DOHH2 (cell line): ENCODE results near the gene CST5.

Experiments used
- CTCF ChIP-seq: fragments of 200-600 bp; sonication (generic); IDR thresholded peaks from one replicate; pipeline ENCODE4 v1.5.1; 2014; ENCODE audit warnings: antibody characterized with exemption, mild to moderate bottlenecking, low read depth, low read length; ENCODE audit not compliant: poor library complexity, severe bottlenecking
- EZH2phosphoT487 ChIP-seq: fragments of 200-600 bp; sonication (generic); IDR thresholded peaks from 2 replicates; pipeline ENCODE4 v1.6.1; 2017; ENCODE audit warnings: borderline replicate concordance, mild to moderate bottlenecking, antibody characterized with exemption, low read length, moderate library complexity, mixed read lengths

- TF ChIP-seq CTCF (no peak), EZH2phosphoT487 (no peak)
Observed at GRCh38 chr20:23879328-23879798, at the start of gene CST5.
